ENCODE results near the gene KYNU.

DNA sequence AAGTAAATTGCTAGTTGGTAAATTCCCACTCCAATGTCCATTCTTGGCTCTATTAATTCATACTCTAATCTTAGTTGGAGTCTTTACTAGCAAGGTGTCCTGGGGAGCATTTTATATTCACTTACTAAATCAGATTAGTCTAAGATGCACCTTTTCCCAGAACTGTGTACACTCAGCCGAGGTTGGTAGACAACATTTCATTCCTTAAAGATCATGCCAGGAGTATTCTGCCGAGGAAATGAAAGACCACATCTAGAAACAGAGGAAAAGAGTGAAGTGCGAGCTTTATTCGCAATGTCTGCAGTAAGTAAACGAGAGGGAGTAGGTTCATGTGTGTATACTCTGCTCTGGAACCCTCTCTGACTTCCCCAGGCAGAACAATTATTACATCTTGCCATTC, 14.6 kb upstream of the KYNU start:
- TF ChIP-seq ZNF70 (CRISPR knock-in tag; IDR thresholded peaks at IDR 0.05) = no peak
- TF ChIP-seq ZFP3 (CRISPR knock-in tag; IDR thresholded peaks at IDR 0.05) = no peak
- TF ChIP-seq, protein P1, sequence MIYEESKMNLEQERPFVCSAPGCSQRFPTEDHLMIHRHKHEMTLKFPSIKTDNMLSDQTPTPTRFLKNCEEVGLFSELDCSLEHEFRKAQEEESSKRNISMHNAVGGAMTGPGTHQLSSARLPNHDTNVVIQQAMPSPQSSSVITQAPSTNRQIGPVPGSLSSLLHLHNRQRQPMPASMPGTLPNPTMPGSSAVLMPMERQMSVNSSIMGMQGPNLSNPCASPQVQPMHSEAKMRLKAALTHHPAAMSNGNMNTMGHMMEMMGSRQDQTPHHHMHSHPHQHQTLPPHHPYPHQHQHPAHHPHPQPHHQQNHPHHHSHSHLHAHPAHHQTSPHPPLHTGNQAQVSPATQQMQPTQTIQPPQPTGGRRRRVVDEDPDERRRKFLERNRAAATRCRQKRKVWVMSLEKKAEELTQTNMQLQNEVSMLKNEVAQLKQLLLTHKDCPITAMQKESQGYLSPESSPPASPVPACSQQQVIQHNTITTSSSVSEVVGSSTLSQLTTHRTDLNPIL (CRISPR knock-in tag; IDR thresholded peaks at IDR 0.05; ENCODE audit: low read depth) = no peak
- no peak for TF ChIP-seq RARB (CRISPR knock-in tag; IDR thresholded peaks at IDR 0.05)
- no peak for TF ChIP-seq SNAI2 (CRISPR knock-in tag; IDR thresholded peaks at IDR 0.05)
- TF ChIP-seq ESRRG (CRISPR knock-in tag; IDR thresholded peaks at IDR 0.05) = no peak
- TF ChIP-seq CSDC2 (CRISPR knock-in tag; IDR thresholded peaks at IDR 0.05) = no peak
- TF ChIP-seq ZFP30 (CRISPR knock-in tag; IDR thresholded peaks at IDR 0.05) = no peak
- no peak for TF ChIP-seq ARNTL (CRISPR knock-in tag; IDR thresholded peaks at IDR 0.05; ENCODE audit: borderline replicate concordance, low read depth)
- TF ChIP-seq ZC3H10 (CRISPR knock-in tag; IDR thresholded peaks at IDR 0.05) = no peak
- TF ChIP-seq TCF4 (CRISPR knock-in tag; IDR thresholded peaks at IDR 0.05; ENCODE audit: borderline replicate concordance) = no peak
- TF ChIP-seq ZNF565 (CRISPR knock-in tag; conservative IDR thresholded peaks at IDR 0.05; ENCODE audit: low read depth) = no peak
- TF ChIP-seq, protein P2, sequence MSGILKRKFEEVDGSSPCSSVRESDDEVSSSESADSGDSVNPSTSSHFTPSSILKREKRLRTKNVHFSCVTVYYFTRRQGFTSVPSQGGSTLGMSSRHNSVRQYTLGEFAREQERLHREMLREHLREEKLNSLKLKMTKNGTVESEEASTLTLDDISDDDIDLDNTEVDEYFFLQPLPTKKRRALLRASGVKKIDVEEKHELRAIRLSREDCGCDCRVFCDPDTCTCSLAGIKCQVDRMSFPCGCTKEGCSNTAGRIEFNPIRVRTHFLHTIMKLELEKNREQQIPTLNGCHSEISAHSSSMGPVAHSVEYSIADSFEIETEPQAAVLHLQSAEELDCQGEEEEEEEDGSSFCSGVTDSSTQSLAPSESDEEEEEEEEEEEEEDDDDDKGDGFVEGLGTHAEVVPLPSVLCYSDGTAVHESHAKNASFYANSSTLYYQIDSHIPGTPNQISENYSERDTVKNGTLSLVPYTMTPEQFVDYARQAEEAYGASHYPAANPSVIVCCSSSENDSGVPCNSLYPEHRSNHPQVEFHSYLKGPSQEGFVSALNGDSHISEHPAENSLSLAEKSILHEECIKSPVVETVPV (CRISPR knock-in tag; IDR thresholded peaks at IDR 0.05) = no peak
- no peak for TF ChIP-seq BACH2 (CRISPR knock-in tag; IDR thresholded peaks at IDR 0.05; ENCODE audit: borderline replicate concordance)
